Tibial nerve (tissue), 4 donors: Measurements from ENCODE around the gene RNF215.

ENCODE experiments used
- EP300 ChIP-seq, 2 donors: sonication (generic); formaldehyde crosslinking; IDR thresholded peaks; one replicate each; pipeline ENCODE4 v1.6.1; 2017; ENCODE audit warnings: antibody characterized with exemption in 2 of 2, mild to moderate bottlenecking in 1 of 2
- POLR2A ChIP-seq, 2 donors: fragments of 450-650 bp; IDR thresholded peaks; one replicate each; pipeline ENCODE4 v1.6.1; 2017; ENCODE audit warnings: antibody characterized with exemption in 2 of 2, mild to moderate bottlenecking in 2 of 2, moderate library complexity in 2 of 2
- TF ChIP-seq, protein P1 (sequence below), 5 experiments: fragments of 200-600 bp in 3 of 5; fragments of 450-650 bp in 2 of 5; sonication (generic) in 3 of 5; IDR thresholded peaks; one replicate each; pipeline ENCODE4 v1.5.1; 2016 to 2019; ENCODE audit warnings: antibody characterized with exemption in 5 of 5, mild to moderate bottlenecking in 3 of 5, moderate library complexity in 2 of 5

DNA sequence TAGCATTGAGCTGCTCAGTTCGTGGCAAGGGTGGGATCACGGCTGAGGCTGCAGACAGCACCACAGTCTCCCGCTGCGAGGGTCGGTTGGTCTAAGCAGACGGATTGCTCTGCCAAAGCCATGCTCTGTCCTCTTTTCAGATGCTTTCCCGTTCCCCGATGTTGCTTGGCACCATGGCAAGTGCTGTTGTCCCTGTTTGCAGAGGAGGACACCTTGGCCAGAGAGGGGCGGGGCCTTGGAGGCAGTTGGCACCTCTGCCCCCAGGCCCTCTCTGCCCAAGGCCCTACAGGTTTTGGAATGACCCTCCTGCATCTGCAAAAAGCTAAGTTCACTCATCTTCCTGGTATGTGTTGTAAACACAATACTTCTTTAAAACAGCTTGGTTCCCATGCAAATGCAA is 18.8 kb downstream of the RNF215 start:
- TF ChIP-seq, protein P1, sequence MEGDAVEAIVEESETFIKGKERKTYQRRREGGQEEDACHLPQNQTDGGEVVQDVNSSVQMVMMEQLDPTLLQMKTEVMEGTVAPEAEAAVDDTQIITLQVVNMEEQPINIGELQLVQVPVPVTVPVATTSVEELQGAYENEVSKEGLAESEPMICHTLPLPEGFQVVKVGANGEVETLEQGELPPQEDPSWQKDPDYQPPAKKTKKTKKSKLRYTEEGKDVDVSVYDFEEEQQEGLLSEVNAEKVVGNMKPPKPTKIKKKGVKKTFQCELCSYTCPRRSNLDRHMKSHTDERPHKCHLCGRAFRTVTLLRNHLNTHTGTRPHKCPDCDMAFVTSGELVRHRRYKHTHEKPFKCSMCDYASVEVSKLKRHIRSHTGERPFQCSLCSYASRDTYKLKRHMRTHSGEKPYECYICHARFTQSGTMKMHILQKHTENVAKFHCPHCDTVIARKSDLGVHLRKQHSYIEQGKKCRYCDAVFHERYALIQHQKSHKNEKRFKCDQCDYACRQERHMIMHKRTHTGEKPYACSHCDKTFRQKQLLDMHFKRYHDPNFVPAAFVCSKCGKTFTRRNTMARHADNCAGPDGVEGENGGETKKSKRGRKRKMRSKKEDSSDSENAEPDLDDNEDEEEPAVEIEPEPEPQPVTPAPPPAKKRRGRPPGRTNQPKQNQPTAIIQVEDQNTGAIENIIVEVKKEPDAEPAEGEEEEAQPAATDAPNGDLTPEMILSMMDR (IDR thresholded peaks at IDR 0.05), result no peak
- no peak for TF ChIP-seq POLR2A (IDR thresholded peaks at IDR 0.05)
- TF ChIP-seq EP300 (IDR thresholded peaks at IDR 0.05), result no peak
